Measurements from ENCODE around the gene TIGD3.

DNA sequence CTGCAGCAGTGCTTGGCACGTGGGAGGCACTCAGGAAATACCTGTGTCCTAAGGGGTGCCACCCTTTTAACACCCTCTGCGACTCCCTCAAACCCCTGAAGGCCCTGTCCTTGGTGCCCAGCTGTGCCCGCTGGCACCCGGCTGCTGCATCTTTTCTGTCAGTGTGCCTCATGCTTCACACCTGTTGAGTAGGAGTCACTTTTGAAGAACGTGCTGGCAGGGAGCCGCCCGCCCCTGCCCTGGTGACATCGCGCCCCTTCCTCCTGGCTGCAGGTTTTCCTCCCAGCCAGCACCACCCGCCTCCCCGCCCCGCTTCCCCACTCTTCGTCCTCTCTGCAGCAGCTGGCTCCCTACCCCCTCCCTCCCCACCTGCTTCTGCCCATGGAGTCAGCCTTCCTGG is 49.7 kb downstream of the TIGD3 start:
- TF ChIP-seq LEF1 (IDR thresholded peaks at IDR 0.05; ENCODE audit: borderline replicate concordance) (no peak), SP1 (IDR thresholded peaks at IDR 0.05) (no peak)
